SJCRH30 (cell line): ENCODE results near the gene NPTX1. TPM values are rescaled to one million over a fixed set of nuclear protein-coding genes. Genes with fewer than 3 reads are reported as not detected.

Source experiments
- DNase-seq, 2 experiments: peaks; one replicate each; pipeline ENCODE4 v3.0.0-alpha.2; 2015 to 2020
- H3K27ac ChIP-seq: fragments of 250-450 bp; sonication (Bioruptor Pico); 2 replicates; pipeline ENCODE4 v1.5.1; 2020; ENCODE audit warnings: mild to moderate bottlenecking, moderate library complexity
- H3K27me3 ChIP-seq: fragments of 250-450 bp; sonication (Bioruptor Pico); 2 replicates; pipeline ENCODE4 v1.5.1; 2020; ENCODE audit warnings: mild to moderate bottlenecking, moderate library complexity
- H3K36me3 ChIP-seq: fragments of 250-450 bp; sonication (Bioruptor Pico); 2 replicates; pipeline ENCODE4 v1.5.1; 2020; ENCODE audit warnings: mild to moderate bottlenecking, moderate library complexity
- H3K4me1 ChIP-seq: fragments of 250-450 bp; sonication (Bioruptor Pico); 2 replicates; pipeline ENCODE4 v1.5.1; 2020; ENCODE audit warnings: mild to moderate bottlenecking, moderate library complexity
- H3K4me3 ChIP-seq: fragments of 250-450 bp; sonication (Bioruptor Pico); 2 replicates; pipeline ENCODE4 v1.5.1; 2020; ENCODE audit warnings: mild to moderate bottlenecking, moderate library complexity
- H3K9me3 ChIP-seq: fragments of 250-450 bp; sonication (Bioruptor Pico); replicated peaks from 2 replicates; pipeline ENCODE4 v1.5.1; 2020; ENCODE audit warnings: mild to moderate bottlenecking, moderate library complexity
- total RNA-seq: library from RNA; depleted of rRNA; stranded (reverse); fragments of >200 nt; shearing (Covaris generic); gene quantifications from 2 replicates; pipeline ENCODE4 v1.2.3, GENCODE V29; 2014

NPTX1 gene
- total RNA-seq, 1 experiment from 2014 or later, result not detected

DNA sequence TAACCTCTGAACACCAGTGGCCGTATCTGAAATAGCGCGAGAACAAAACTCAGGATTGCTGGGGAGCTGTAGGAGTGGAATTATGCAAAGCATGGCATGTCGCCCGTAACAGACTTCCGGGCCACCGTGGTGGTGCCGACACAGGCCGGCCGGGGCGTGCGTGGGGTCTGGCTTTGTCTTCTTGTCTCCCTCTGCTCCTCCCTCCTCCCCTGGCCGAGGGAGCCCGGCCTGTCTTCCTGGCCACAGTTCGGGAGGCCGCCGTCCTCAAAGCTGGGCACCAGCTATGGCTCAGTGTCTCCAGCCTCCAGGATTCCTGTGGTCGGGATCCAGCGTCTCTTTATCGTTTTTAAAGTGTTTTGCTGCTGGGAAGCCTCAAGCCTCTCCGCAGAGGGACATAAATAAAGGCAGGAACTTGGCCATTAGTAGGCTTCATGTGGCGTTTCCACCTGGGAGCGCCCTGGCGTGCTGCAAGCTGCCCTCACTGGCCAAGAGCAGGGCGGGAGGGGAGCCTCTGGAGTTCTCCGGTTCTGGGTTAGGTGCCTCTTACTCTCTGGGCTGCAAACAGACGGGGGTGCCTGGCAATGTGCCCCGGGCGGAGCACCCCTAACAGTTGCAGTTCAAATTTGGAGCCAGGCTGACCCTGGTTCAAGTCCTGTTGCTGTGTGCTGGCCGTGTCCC is 22.0 kb upstream of the NPTX1 start:
- DNase-seq, result peak; percentile 66 to 75
- Histone ChIP-seq H3K9me3 (no peaks in the 10 kb centered on the region), H3K27me3 (peaks cover 39% of the 10 kb centered on the region), H3K4me3 (peak overlapping the region; percentile 19), H3K4me1 (peaks cover 4% of the 10 kb centered on the region; the same call in 1 of the 2 replicates), H3K36me3 (no peaks in the 10 kb centered on the region), H3K27ac (no peak overlapping the region)

DNA sequence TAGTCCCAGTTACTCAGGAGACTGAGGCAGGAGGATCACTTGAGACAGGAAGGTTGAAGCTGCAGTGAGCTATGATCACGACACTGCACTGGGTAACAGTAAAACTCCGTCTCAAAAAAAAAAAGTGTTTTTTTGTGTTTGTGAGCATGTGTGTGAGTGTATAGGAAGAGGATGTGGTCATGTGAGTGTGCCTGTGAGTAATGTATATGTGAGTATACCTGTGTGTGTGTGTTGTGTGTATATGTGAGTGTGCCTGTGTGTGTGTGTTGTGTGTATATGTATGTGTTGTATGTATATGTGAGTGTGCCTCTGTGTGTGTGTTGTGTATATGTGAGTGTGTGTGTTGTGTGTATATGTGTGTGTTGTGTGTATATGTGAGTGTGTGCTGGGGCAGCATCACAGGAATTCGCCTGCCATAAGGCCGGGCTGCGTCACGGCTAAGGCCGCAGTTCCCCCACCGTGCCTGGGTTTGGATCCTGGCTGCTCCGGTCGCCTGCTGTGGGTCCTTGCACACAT is 21.4 kb upstream of the NPTX1 start:
- H3K36me3 ChIP-seq, result no peaks in the 10 kb centered on the region
- H3K4me3 ChIP-seq, result peak overlapping the region; percentile 19
- H3K27me3 ChIP-seq, result peaks cover 39% of the 10 kb centered on the region
- peak in 1 of 2 experiments; percentile 29 for DNase-seq
- H3K9me3 ChIP-seq, result no peaks in the 10 kb centered on the region
- H3K4me1 ChIP-seq, result peaks cover 8% of the 10 kb centered on the region; the same call in 1 of the 2 replicates
- H3K27ac ChIP-seq, result no peak overlapping the region

GRCh38 chr17:80494547-80494946 is 18.1 kb upstream of the NPTX1 start:
- H3K9me3 ChIP-seq, result no peaks in the 10 kb centered on the region
- no peaks in the 10 kb centered on the region for H3K36me3 ChIP-seq
- H3K27ac ChIP-seq, result no peak overlapping the region
- no peak overlapping the region for H3K4me3 ChIP-seq
- H3K27me3 ChIP-seq, result peaks cover 38% of the 10 kb centered on the region
- peaks cover 8% of the 10 kb centered on the region; the same call in 1 of the 2 replicates for H3K4me1 ChIP-seq
- no peak for DNase-seq

GRCh38 chr17:80492343-80493136 is 16.1 kb upstream of the NPTX1 start:
- Histone ChIP-seq H3K27ac (no peak overlapping the region), H3K4me1 (peaks cover 8% of the 10 kb centered on the region; the same call in 1 of the 2 replicates), H3K36me3 (no peaks in the 10 kb centered on the region), H3K27me3 (peaks cover 25% of the 10 kb centered on the region), H3K9me3 (no peaks in the 10 kb centered on the region), H3K4me3 (no peak overlapping the region)
- no peak for DNase-seq

GRCh38 chr17:80491478-80492342 is 15.3 kb upstream of the NPTX1 start:
- Histone ChIP-seq H3K27ac (no peak overlapping the region), H3K4me3 (no peak overlapping the region), H3K4me1 (peaks cover 8% of the 10 kb centered on the region; the same call in 1 of the 2 replicates), H3K9me3 (no peaks in the 10 kb centered on the region), H3K27me3 (peaks cover 33% of the 10 kb centered on the region), H3K36me3 (no peaks in the 10 kb centered on the region)
- DNase-seq, result peak; percentile 43 to 54

DNA sequence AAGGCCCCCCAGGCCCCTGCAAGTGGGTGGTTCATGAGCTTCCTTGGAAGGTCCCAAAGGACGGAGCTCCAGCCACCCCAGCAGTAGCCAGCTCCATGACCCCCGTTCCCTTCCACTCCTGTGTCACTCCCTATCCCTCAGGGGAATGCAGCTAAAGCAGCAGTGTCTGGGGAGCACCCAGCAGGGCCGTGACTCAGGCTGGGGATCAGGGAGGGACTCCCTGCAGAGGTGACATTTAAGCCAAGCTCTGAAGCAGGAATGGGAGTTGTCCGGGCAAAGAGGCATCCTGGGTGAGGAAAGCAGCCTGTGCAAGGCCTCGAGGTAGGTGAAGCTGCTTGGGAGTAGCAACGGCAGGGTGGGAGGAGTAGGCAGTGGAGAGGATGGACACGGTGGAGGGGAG is 11.1 kb upstream of the NPTX1 start:
- Histone ChIP-seq H3K36me3 (no peaks in the 10 kb centered on the region), H3K27me3 (peaks cover 51% of the 10 kb centered on the region), H3K9me3 (no peaks in the 10 kb centered on the region), H3K4me1 (no peaks in the 10 kb centered on the region), H3K4me3 (no peak overlapping the region), H3K27ac (no peak overlapping the region)
- peak in 1 of 2 experiments; percentile 3 for DNase-seq

- Histone ChIP-seq H3K4me3 (no peak overlapping the region), H3K27me3 (peaks cover 57% of the 10 kb centered on the region), H3K9me3 (no peaks in the 10 kb centered on the region), H3K36me3 (no peaks in the 10 kb centered on the region), H3K4me1 (peaks cover 4% of the 10 kb centered on the region), H3K27ac (no peak overlapping the region)
- DNase-seq, result peak in 1 of 2 experiments; percentile 7
These were observed 10.3 kb upstream of the NPTX1 start for GRCh38 chr17:80486692-80487091.

- H3K27me3 ChIP-seq, result peaks cover 59% of the 10 kb centered on the region
- peaks cover 12% of the 10 kb centered on the region for H3K4me1 ChIP-seq
- DNase-seq, result peak; percentile 64 to 65
These were observed 9.4 kb upstream of the NPTX1 start for GRCh38 chr17:80485846-80486245.

DNA sequence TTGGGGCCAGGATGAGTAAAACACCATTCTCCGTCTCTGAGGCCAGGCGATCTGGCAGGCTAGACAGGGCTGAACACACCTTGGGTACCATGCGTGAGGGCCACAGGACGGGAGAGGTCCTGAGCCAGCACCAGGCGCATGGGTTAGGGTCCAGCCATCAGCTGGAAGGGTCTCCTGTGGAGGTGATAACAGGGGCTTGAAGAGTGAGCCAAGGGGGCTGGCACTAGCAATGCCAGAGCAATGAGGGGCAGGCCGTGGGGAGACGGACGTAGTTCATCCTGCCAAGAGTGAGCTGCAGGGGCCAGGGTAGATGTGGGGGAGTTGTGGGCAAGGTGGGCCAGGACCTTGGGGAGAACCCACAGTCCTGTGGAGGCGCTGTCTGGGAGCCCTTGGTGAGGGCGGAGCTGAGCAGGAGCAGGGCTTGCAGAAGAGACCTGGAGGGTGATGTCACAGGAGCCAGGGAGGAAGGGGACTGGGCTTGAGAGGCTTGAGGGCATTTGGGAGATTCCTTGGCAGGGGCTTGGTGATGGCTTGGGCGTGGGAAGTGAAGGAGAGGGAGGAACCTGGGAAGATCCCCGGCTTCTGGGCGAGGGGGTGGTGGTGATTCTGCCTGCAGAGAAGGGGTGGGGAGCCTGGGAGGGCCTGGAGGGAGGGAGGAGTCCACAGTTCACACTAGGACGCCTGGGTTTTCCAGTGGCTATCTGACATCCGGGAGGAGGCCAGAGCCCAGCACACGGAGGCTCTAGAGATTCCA is 6.3 kb upstream of the NPTX1 start:
- Histone ChIP-seq H3K27ac (no peak overlapping the region), H3K4me1 (peaks cover 12% of the 10 kb centered on the region), H3K9me3 (no peaks in the 10 kb centered on the region), H3K4me3 (no peak overlapping the region), H3K27me3 (peaks cover 51% of the 10 kb centered on the region), H3K36me3 (no peaks in the 10 kb centered on the region)
- DNase-seq, result peak in 1 of 2 experiments; percentile 5

More at GRCh38 chr17:80485846-80486245, 9.4 kb upstream of the NPTX1 start:
- no peak overlapping the region for H3K4me3 ChIP-seq
- no peaks in the 10 kb centered on the region for H3K9me3 ChIP-seq
- H3K27ac ChIP-seq, result no peak overlapping the region
- no peaks in the 10 kb centered on the region for H3K36me3 ChIP-seq

GRCh38 chr17:80482058-80482318 is 5.6 kb upstream of the NPTX1 start:
- H3K36me3 ChIP-seq, result no peaks in the 10 kb centered on the region
- H3K9me3 ChIP-seq, result no peaks in the 10 kb centered on the region
- no peak overlapping the region for H3K4me3 ChIP-seq
- no peak overlapping the region for H3K27ac ChIP-seq
- DNase-seq, result no peak
- H3K27me3 ChIP-seq, result peaks cover 45% of the 10 kb centered on the region
- peaks cover 12% of the 10 kb centered on the region for H3K4me1 ChIP-seq

DNA sequence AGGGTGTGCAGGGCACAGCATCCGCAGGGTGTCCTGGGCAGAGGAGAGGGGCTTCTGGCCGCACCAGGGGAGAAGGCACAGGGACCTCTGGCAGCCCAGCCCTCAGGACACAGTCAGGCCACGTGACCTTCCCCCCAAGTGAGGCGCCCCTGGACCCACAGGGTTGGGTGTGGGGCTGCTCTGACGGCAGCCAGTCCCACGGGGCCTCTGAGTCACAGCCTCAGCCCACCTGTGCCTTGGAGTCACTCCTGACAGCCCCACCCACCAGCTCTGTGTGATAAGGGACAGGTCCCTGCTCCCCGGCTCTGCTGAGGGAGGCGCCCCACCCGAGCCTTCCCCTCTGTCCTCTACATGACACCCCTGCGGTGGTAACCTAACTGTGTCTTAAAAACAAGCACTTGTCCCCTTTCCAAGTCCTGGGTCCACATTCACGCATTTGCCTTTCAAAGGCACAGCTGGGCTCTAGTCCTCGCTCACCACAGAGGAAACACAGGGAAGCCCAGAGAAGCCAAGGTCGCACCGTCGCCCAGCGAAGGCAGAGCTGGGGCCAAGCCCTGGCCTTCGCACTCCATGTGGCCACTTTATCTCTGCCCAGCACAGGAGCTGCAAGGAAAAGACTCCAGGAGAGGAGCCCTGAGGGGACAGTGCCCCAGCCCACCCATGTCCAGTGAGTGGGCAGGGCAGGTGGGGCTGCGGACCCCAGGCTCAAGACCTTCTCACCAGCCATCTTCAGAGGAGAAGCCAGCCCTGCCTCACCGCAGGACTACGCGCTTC is 5.1 kb upstream of the NPTX1 start:
- no peaks in the 10 kb centered on the region for H3K36me3 ChIP-seq
- DNase-seq, result peak; percentile 50 to 56
- no peaks in the 10 kb centered on the region for H3K9me3 ChIP-seq
- H3K27ac ChIP-seq, result no peak overlapping the region
- H3K4me1 ChIP-seq, result peaks cover 12% of the 10 kb centered on the region
- H3K4me3 ChIP-seq, result no peak overlapping the region
- H3K27me3 ChIP-seq, result peaks cover 40% of the 10 kb centered on the region

GRCh38 chr17:80480248-80480647 is 3.8 kb upstream of the NPTX1 start:
- H3K4me3 ChIP-seq, result no peak overlapping the region
- H3K4me1 ChIP-seq, result peaks cover 12% of the 10 kb centered on the region
- no peak for DNase-seq
- no peaks in the 10 kb centered on the region for H3K36me3 ChIP-seq
- peaks cover 30% of the 10 kb centered on the region for H3K27me3 ChIP-seq
- H3K9me3 ChIP-seq, result no peaks in the 10 kb centered on the region
- no peak overlapping the region for H3K27ac ChIP-seq

DNA sequence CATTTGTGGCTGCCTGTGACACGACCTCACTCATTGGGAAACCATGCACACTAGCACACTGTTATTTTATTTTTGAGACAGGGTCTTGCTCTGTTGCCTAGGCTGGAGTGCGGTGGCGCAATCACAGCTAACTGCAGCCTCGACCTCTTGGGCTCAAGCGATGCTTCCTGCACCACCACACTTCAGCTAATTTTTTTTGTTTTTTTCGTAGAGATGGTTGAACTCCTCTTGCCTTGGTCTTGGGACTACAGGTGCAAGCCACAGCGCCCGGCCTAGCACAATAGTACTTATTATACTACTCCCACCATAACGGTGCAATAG is 2.8 kb upstream of the NPTX1 start:
- Histone ChIP-seq H3K9me3 (no peaks in the 10 kb centered on the region), H3K36me3 (no peaks in the 10 kb centered on the region), H3K27ac (no peak overlapping the region), H3K4me1 (peaks cover 12% of the 10 kb centered on the region), H3K4me3 (no peak overlapping the region), H3K27me3 (peaks cover 28% of the 10 kb centered on the region)
- DNase-seq, result no peak
